Endometrium (tissue), 2 donors: ENCODE results near the gene ZNF487.
"Not testable (repeated sequence)": the region's sequence is repeated elsewhere in the genome, so short reads cannot be mapped to it uniquely, and the experiment has no call there.

Source experiments
- FAIRE-seq: peaks from 2 replicates; lab custom pipeline; 2012; peaks lifted over from hg19 to GRCh38; lab: Jason Lieb, UNC
- donor health status: control.
- donor health status: control.

The ZNF487 gene

GRCh38 chr10:43436291-43437140 is at the start of gene ZNF487:
Gene ZNF487 (plus strand): TSS chr10:43437111. CDS start chr10:43475814, 38,703 bp downstream.
- FAIRE-seq: no peak

- no peak for FAIRE-seq
These were observed 49.3 kb upstream of the ZNF487 start for GRCh38 chr10:43387678-43388032.

GRCh38 chr10:43389867-43390266 is 47.0 kb upstream of the ZNF487 start:
- FAIRE-seq: no peak

- FAIRE-seq: no peak
These were observed 46.6 kb upstream of the ZNF487 start for GRCh38 chr10:43390333-43390732.

- no peak for FAIRE-seq
These were observed 46.2 kb upstream of the ZNF487 start for GRCh38 chr10:43390759-43391158.

GRCh38 chr10:43391496-43391895 is 45.4 kb upstream of the ZNF487 start:
- no peak for FAIRE-seq

- no peak for FAIRE-seq
These were observed 44.2 kb upstream of the ZNF487 start for GRCh38 chr10:43392748-43393147.

- FAIRE-seq: not testable (repeated sequence)
These were observed 43.7 kb upstream of the ZNF487 start for GRCh38 chr10:43393186-43393585.

- no peak for FAIRE-seq
These were observed 43.1 kb upstream of the ZNF487 start for GRCh38 chr10:43393606-43394360.

GRCh38 chr10:43394868-43395267 is 42.0 kb upstream of the ZNF487 start:
- no peak for FAIRE-seq

GRCh38 chr10:43395571-43396060 is 41.3 kb upstream of the ZNF487 start:
- FAIRE-seq: no peak

- no peak for FAIRE-seq
These were observed 40.6 kb upstream of the ZNF487 start for GRCh38 chr10:43396061-43396927.

- FAIRE-seq: no peak
These were observed 39.8 kb upstream of the ZNF487 start for GRCh38 chr10:43396928-43397624.

GRCh38 chr10:43398939-43399319 is 38.0 kb upstream of the ZNF487 start:
- no peak for FAIRE-seq

- no peak for FAIRE-seq
These were observed 37.3 kb upstream of the ZNF487 start for GRCh38 chr10:43399320-43400310.

- no peak for FAIRE-seq
These were observed 35.3 kb upstream of the ZNF487 start for GRCh38 chr10:43401627-43402026.

- no peak for FAIRE-seq
These were observed 34.7 kb upstream of the ZNF487 start for GRCh38 chr10:43402176-43402575.

- no peak for FAIRE-seq
These were observed 33.9 kb upstream of the ZNF487 start for GRCh38 chr10:43402880-43403452.

- no peak for FAIRE-seq
These were observed 32.8 kb upstream of the ZNF487 start for GRCh38 chr10:43403911-43404703.
